ENCODE data around the gene NFKBIL1. TPM values are rescaled to one million over a fixed set of nuclear protein-coding genes. Genes with fewer than 3 reads are reported as not detected.

NFKBIL1 gene
- total RNA-seq, 1 donor from 2014 or later, result 13.4 TPM

GRCh38 chr6:31510007-31510406, 37.4 kb upstream of the NFKBIL1 start:
- peaks cover 8% of the 10 kb centered on the region for H3K4me1 Mint-ChIP-seq (ENCODE audit: unreplicated experiment)
- TF ChIP-seq CTCF (IDR thresholded peaks at IDR 0.05; ENCODE audit: unreplicated experiment), result no peak
- DNase-seq (ENCODE audit: low spot score), result no peak
- H3K27me3 Mint-ChIP-seq (ENCODE audit: unreplicated experiment), result peaks cover 3% of the 10 kb centered on the region
- peaks cover 7% of the 10 kb centered on the region for H3K36me3 Mint-ChIP-seq (ENCODE audit: low read depth, unreplicated experiment)
- H3K9me3 Mint-ChIP-seq (ENCODE audit: unreplicated experiment), result no peaks in the 10 kb centered on the region
- H3K27ac Mint-ChIP-seq (ENCODE audit: unreplicated experiment), result no peak overlapping the region
- H3K4me3 Mint-ChIP-seq (ENCODE audit: unreplicated experiment), result no peak overlapping the region

DNA sequence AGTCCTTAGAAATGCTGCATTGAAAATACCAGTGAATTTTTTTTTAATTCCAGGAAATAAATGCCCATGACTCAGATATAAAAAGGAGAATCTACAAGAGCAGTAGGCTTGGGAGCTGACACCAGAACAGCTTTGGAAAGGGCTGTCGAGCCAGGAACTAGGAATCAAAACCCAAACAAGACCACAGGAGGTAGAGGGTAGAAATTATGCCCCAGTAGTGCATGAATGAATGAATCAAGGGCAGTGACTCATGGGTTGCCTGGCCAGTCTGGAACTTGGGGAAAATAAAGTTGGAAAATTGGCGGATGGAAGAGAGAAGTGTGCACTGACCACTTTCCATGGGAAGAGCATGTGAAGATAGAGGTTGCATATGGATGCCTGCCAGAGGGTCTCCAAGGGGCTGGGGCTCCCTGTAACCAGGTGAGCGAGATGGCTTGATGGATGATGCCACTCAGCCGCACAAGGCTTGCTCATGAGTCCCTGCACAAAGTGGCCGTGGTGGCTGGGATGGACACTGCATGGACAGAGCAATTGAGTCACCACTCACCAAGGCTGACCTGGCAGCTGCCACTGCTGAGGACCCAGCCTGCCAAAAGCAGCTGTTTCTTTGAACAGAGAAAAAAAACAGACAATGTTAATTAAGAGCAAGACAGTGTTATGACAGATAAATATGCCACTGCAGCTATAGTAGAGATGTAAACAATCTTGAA, 33.8 kb upstream of the NFKBIL1 start:
- Mint-ChIP-seq H3K4me3 (ENCODE audit: unreplicated experiment) (no peak overlapping the region), H3K36me3 (ENCODE audit: low read depth, unreplicated experiment) (peaks cover 7% of the 10 kb centered on the region), H3K27ac (ENCODE audit: unreplicated experiment) (no peak overlapping the region), H3K27me3 (ENCODE audit: unreplicated experiment) (no peaks in the 10 kb centered on the region), H3K4me1 (ENCODE audit: unreplicated experiment) (no peaks in the 10 kb centered on the region), H3K9me3 (ENCODE audit: unreplicated experiment) (no peaks in the 10 kb centered on the region)
- no peak for DNase-seq (ENCODE audit: low spot score)
- no peak for TF ChIP-seq CTCF (IDR thresholded peaks at IDR 0.05; ENCODE audit: unreplicated experiment)

GRCh38 chr6:31521835-31522234, 25.6 kb upstream of the NFKBIL1 start:
- H3K27ac Mint-ChIP-seq (ENCODE audit: unreplicated experiment), result no peak overlapping the region
- H3K4me1 Mint-ChIP-seq (ENCODE audit: unreplicated experiment), result peaks cover 5% of the 10 kb centered on the region
- no peaks in the 10 kb centered on the region for H3K27me3 Mint-ChIP-seq (ENCODE audit: unreplicated experiment)
- no peaks in the 10 kb centered on the region for H3K36me3 Mint-ChIP-seq (ENCODE audit: low read depth, unreplicated experiment)
- no peak for DNase-seq (ENCODE audit: low spot score)
- H3K9me3 Mint-ChIP-seq (ENCODE audit: unreplicated experiment), result no peaks in the 10 kb centered on the region
- no peak for TF ChIP-seq CTCF (IDR thresholded peaks at IDR 0.05; ENCODE audit: unreplicated experiment)
- no peak overlapping the region for H3K4me3 Mint-ChIP-seq (ENCODE audit: unreplicated experiment)

GRCh38 chr6:31525553-31525931, 21.9 kb upstream of the NFKBIL1 start:
- TF ChIP-seq CTCF (IDR thresholded peaks at IDR 0.05; ENCODE audit: unreplicated experiment), result no peak
- Mint-ChIP-seq H3K27me3 (ENCODE audit: unreplicated experiment) (no peaks in the 10 kb centered on the region), H3K4me3 (ENCODE audit: unreplicated experiment) (no peak overlapping the region), H3K27ac (ENCODE audit: unreplicated experiment) (no peak overlapping the region), H3K9me3 (ENCODE audit: unreplicated experiment) (no peaks in the 10 kb centered on the region), H3K4me1 (ENCODE audit: unreplicated experiment) (peaks cover 5% of the 10 kb centered on the region), H3K36me3 (ENCODE audit: low read depth, unreplicated experiment) (peaks cover 6% of the 10 kb centered on the region)
- DNase-seq (ENCODE audit: low spot score), result no peak

GRCh38 chr6:31525932-31526591, 21.3 kb upstream of the NFKBIL1 start:
- Mint-ChIP-seq H3K27ac (ENCODE audit: unreplicated experiment) (peak overlapping the region; percentile 84), H3K36me3 (ENCODE audit: low read depth, unreplicated experiment) (peaks cover 11% of the 10 kb centered on the region), H3K9me3 (ENCODE audit: unreplicated experiment) (no peaks in the 10 kb centered on the region), H3K4me1 (ENCODE audit: unreplicated experiment) (peaks cover 5% of the 10 kb centered on the region), H3K4me3 (ENCODE audit: unreplicated experiment) (no peak overlapping the region), H3K27me3 (ENCODE audit: unreplicated experiment) (peaks cover 2% of the 10 kb centered on the region)
- DNase-seq (ENCODE audit: low spot score), result no peak
- TF ChIP-seq CTCF (IDR thresholded peaks at IDR 0.05; ENCODE audit: unreplicated experiment), result no peak

All from endothelial cell (in vitro differentiated cells).